H9 (cell line): Measurements from ENCODE around the gene SHROOM1. TPM values are rescaled to one million over a fixed set of nuclear protein-coding genes. Genes with fewer than 3 reads are reported as not detected.

Experiments used
- DNase-seq: peaks from one replicate; pipeline ENCODE4 v3.0.0-alpha.2; 2017
- H2AFZ ChIP-seq: one replicate; pipeline ENCODE4 v1.6.1; 2013; ENCODE audit warnings: mild to moderate bottlenecking, low read length, control low read depth, moderate library complexity
- H2AK5ac ChIP-seq: 2 replicates; pipeline ENCODE4 v1.6.1; 2013; ENCODE audit warnings: low read length, control low read depth, mixed read lengths; ENCODE audit not compliant: insufficient read length
- H2BK120ac ChIP-seq: one replicate; pipeline ENCODE4 v1.6.1; 2013; ENCODE audit warnings: low read depth, mild to moderate bottlenecking, low read length, control low read depth, inconsistent platforms; ENCODE audit not compliant: poor library complexity, severe bottlenecking
- H2BK12ac ChIP-seq: 2 replicates; pipeline ENCODE4 v1.6.1; 2013; ENCODE audit warnings: low read length, control low read depth, mixed read lengths, low read depth; ENCODE audit not compliant: insufficient read length
- H2BK15ac ChIP-seq: 2 replicates; pipeline ENCODE4 v1.6.1; 2013; ENCODE audit warnings: low read depth, low read length, control low read depth
- H2BK20ac ChIP-seq: one replicate; pipeline ENCODE4 v1.6.1; 2013; ENCODE audit warnings: low read depth, mild to moderate bottlenecking, low read length, control low read depth, inconsistent platforms; ENCODE audit not compliant: poor library complexity, severe bottlenecking
- H2BK5ac ChIP-seq: 2 replicates; pipeline ENCODE4 v1.6.1; 2013; ENCODE audit warnings: low read length, control low read depth, mixed read lengths; ENCODE audit not compliant: insufficient read length
- H3K14ac ChIP-seq: 2 replicates; pipeline ENCODE4 v1.6.1; 2013; ENCODE audit warnings: low read length, control low read depth; ENCODE audit not compliant: insufficient read depth
- H3K18ac ChIP-seq: 2 replicates; pipeline ENCODE4 v1.6.1; 2013; ENCODE audit warnings: low read depth, mild to moderate bottlenecking, mixed read lengths, low read length, control low read depth; ENCODE audit not compliant: insufficient read length
- H3K23ac ChIP-seq: 2 replicates; pipeline ENCODE4 v1.6.1; 2013; ENCODE audit warnings: low read length, control low read depth, mixed read lengths, low read depth; ENCODE audit not compliant: insufficient read length
- H3K23me2 ChIP-seq: 2 replicates; pipeline ENCODE4 v1.6.1; 2013; ENCODE audit warnings: low read depth, mild to moderate bottlenecking, mixed read lengths, low read length, control low read depth; ENCODE audit not compliant: insufficient read length, poor library complexity, severe bottlenecking
- H3K27ac ChIP-seq: 2 replicates; pipeline ENCODE4 v1.5.1; 2013; ENCODE audit warnings: low read length, control low read depth, mixed read lengths, low read depth; ENCODE audit not compliant: insufficient read length
- H3K27me3 ChIP-seq: 2 replicates; pipeline ENCODE4 v1.6.1; 2013; ENCODE audit warnings: low read length, control low read depth, inconsistent platforms; ENCODE audit not compliant: insufficient read depth
- H3K4ac ChIP-seq: 2 replicates; pipeline ENCODE4 v1.6.1; 2013; ENCODE audit warnings: low read depth, mild to moderate bottlenecking, control low read depth, inconsistent platforms, low read length, moderate library complexity
- H3K4me1 ChIP-seq: 2 replicates; pipeline ENCODE4 v1.6.1; 2013; ENCODE audit warnings: low read length, control low read depth, inconsistent platforms; ENCODE audit not compliant: insufficient read depth
- H3K4me2 ChIP-seq: 2 replicates; pipeline ENCODE4 v1.6.1; 2013; ENCODE audit warnings: low read length, control low read depth, mixed read lengths; ENCODE audit not compliant: insufficient read length, insufficient read depth
- H3K56ac ChIP-seq: 2 replicates; pipeline ENCODE4 v1.6.1; 2013; ENCODE audit warnings: low read depth, mild to moderate bottlenecking, mixed read lengths, low read length, control low read depth; ENCODE audit not compliant: insufficient read length
- H3K79me1 ChIP-seq: 2 replicates; pipeline ENCODE4 v1.6.1; 2013; ENCODE audit warnings: low read depth, mild to moderate bottlenecking, moderate library complexity, low read length, control low read depth, inconsistent platforms; ENCODE audit not compliant: insufficient read depth, poor library complexity, severe bottlenecking
- H3K79me2 ChIP-seq: 2 replicates; pipeline ENCODE4 v1.6.1; 2013; ENCODE audit warnings: low read length, control low read depth, inconsistent platforms; ENCODE audit not compliant: insufficient read depth
- H3K9ac ChIP-seq: 2 replicates; pipeline ENCODE4 v1.6.1; 2013; ENCODE audit warnings: low read length, control low read depth, mixed read lengths; ENCODE audit not compliant: insufficient read length; ENCODE audit errors: extremely low read depth
- H3K9me3 ChIP-seq: one replicate; pipeline ENCODE4 v1.6.1; 2013; ENCODE audit warnings: low read depth, low read length, inconsistent platforms; ENCODE audit not compliant: control insufficient read depth
- H3T11ph ChIP-seq: one replicate; pipeline ENCODE4 v1.6.1; 2013; ENCODE audit warnings: mild to moderate bottlenecking, low read length, control low read depth, inconsistent platforms
- H4K20me1 ChIP-seq: one replicate; pipeline ENCODE4 v1.6.1; 2013; ENCODE audit not compliant: control insufficient read depth, insufficient read length, insufficient read depth
- H4K5ac ChIP-seq: 2 replicates; pipeline ENCODE4 v1.6.1; 2013; ENCODE audit warnings: low read depth, mild to moderate bottlenecking, mixed read lengths, low read length, control low read depth; ENCODE audit not compliant: insufficient read length
- H4K8ac ChIP-seq: replicated peaks from 2 replicates; pipeline ENCODE4 v1.6.1; 2013; ENCODE audit warnings: low read length, control low read depth, mixed read lengths, low read depth; ENCODE audit not compliant: insufficient read length
- H4K91ac ChIP-seq: 2 replicates; pipeline ENCODE4 v1.6.1; 2013; ENCODE audit warnings: low read depth, mild to moderate bottlenecking, moderate library complexity, mixed read lengths, low read length, control low read depth; ENCODE audit not compliant: insufficient read length
- H3K27ac Mint-ChIP-seq, 3 experiments: 2 replicates in 2 of 3; 3 replicates in 1 of 3; pipeline ENCODE4 v1.8.0; 2020 to 2021; ENCODE audit warnings: mixed read lengths in 3 of 3, mild to moderate bottlenecking in 1 of 3, moderate library complexity in 1 of 3
- H3K27me3 Mint-ChIP-seq: 2 replicates; pipeline ENCODE4 v1.8.0; 2021; ENCODE audit warnings: low read depth, mild to moderate bottlenecking, moderate library complexity, mixed read lengths
- H3K36me3 Mint-ChIP-seq, 3 experiments: 2 replicates in 2 of 3; 3 replicates in 1 of 3; pipeline ENCODE4 v1.8.0; 2020 to 2021; ENCODE audit warnings: low read depth in 3 of 3, mixed read lengths in 3 of 3; ENCODE audit not compliant: insufficient read depth in 1 of 3
- H3K4me1 Mint-ChIP-seq, 2 experiments: 2 replicates each; pipeline ENCODE4 v1.8.0; 2020; ENCODE audit warnings: mixed read lengths in 2 of 2
- H3K4me3 Mint-ChIP-seq, 2 experiments: 2 replicates in 1 of 2; 3 replicates in 1 of 2; pipeline ENCODE4 v1.8.0; 2020 to 2021; ENCODE audit warnings: mild to moderate bottlenecking in 2 of 2, mixed read lengths in 2 of 2, moderate library complexity in 1 of 2
- H3K9me3 Mint-ChIP-seq, 2 experiments: 2 replicates in 1 of 2; 3 replicates in 1 of 2; pipeline ENCODE4 v1.8.0; 2020; ENCODE audit warnings: mild to moderate bottlenecking in 2 of 2, mixed read lengths in 2 of 2, moderate library complexity in 1 of 2
- CTCF ChIP-seq: fragments of 200-600 bp; sonication (generic); conservative IDR thresholded peaks from 3 replicates; pipeline ENCODE4 v1.8.0; 2021; ENCODE audit warnings: antibody characterized with exemption, mild to moderate bottlenecking
- WGBS: extraction: QIAGEN DNeasy Blood & Tissue Kit; methylation state at CpG from one replicate; pipeline ENCODE4 v1.1.7; 2013; ENCODE audit warnings: missing lambda C conversion rate, low lambda C conversion rate, mixed read lengths; ENCODE audit not compliant: insufficient read length; ENCODE audit errors: extremely low coverage; 5-methylcytosine and 5-hydroxymethylcytosine counted together
- total RNA-seq: library from RNA; stranded (reverse); gene quantifications from 2 replicates; pipeline ENCODE4 v1.2.1, GENCODE V29; 2021

Gene SHROOM1
- total RNA-seq, 1 experiment from 2014 or later, result 7.0 TPM

GRCh38 chr5:132791026-132791425, 39.4 kb downstream of the SHROOM1 start:
- Histone ChIP-seq H4K8ac (no peak overlapping the region), H3T11ph (no peak overlapping the region), H3K18ac (no peak overlapping the region), H2BK120ac (no peak overlapping the region), H3K56ac (no peak overlapping the region), H3K14ac (no peak overlapping the region), H3K79me1 (no peaks in the 10 kb centered on the region), H3K4ac (no peak overlapping the region), H4K20me1 (no peaks in the 10 kb centered on the region), H2BK15ac (no peak overlapping the region), H2BK20ac (no peak overlapping the region), H3K23ac (no peak overlapping the region), H4K5ac (no peak overlapping the region), H3K27me3 (no peaks in the 10 kb centered on the region), H3K9me3 (no peaks in the 10 kb centered on the region), H3K4me1 (no peaks in the 10 kb centered on the region), H3K9ac (no peak overlapping the region), H3K27ac (no peak overlapping the region), H4K91ac (no peak overlapping the region), H3K4me2 (no peak overlapping the region), H2AK5ac (no peak overlapping the region), H3K23me2 (no peaks in the 10 kb centered on the region), H2BK12ac (no peak overlapping the region), H2BK5ac (no peak overlapping the region), H3K79me2 (no peaks in the 10 kb centered on the region), H2AFZ (no peak overlapping the region)
- DNase-seq, result no peak
- peaks cover 17% of the 10 kb centered on the region for H3K27me3 Mint-ChIP-seq
- no peak overlapping the region for H3K27ac Mint-ChIP-seq
- no peaks in the 10 kb centered on the region; a peak in 1 of 7 replicates for H3K36me3 Mint-ChIP-seq
- TF ChIP-seq CTCF, result no peak
- WGBS, result no CpG with 5 or more reads among the region's 3 CpGs
- H3K9me3 Mint-ChIP-seq, result no peaks in the 10 kb centered on the region
- peaks cover 11 to 15% of the 10 kb centered on the region in 2 experiments for H3K4me1 Mint-ChIP-seq
- H3K4me3 Mint-ChIP-seq, result no peak overlapping the region
